IPS DF 4.7 (cell line): ENCODE results near the gene ETV6.

Source experiments
- DNase-seq: peaks from one replicate; pipeline ENCODE4 v3.0.0-alpha.2; 2013; ENCODE audit warnings: low spot score; ENCODE audit errors: extremely low read depth

The ETV6 gene

DNA sequence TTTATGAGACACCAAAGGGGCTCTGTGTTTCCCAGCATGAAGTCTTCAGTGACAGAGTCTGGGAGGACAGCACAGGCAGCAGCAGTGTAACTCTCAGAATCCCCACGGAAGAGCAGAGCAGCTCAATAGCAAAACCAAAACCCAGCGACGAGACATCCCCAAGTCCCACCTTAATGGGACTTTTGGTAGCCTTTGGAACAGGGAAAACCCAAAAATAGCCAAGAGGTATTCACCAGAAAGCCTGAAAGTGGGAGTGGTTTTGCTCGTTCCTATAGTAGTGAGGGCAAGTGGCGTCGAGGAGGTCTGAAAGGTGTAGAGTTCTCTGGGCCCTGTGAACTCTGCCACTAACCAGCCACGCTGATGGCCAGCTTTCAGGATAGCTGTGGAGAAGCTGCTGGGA lies 174.6 kb downstream of the ETV6 start:
- no peak for DNase-seq

DNA sequence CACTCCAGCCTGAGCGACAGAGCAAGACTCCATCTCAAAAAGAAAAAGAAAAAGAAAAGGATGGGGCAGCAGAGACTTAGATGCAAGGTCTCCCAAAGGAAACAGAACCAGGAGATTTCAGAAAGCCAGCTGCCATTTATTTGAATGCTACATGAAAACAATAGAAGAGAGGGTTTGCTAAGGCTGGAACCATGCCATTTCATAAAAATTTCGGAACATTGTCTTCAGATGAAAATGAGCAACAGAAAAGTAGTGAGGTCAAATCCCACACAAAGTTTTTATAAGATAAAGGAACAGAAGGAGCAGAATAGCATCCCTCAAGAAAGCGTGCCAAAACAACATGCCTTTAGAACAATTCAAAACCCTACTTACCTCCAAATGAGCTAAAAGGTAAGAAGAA lies 175.3 kb downstream of the ETV6 start:
- no peak for DNase-seq

DNA sequence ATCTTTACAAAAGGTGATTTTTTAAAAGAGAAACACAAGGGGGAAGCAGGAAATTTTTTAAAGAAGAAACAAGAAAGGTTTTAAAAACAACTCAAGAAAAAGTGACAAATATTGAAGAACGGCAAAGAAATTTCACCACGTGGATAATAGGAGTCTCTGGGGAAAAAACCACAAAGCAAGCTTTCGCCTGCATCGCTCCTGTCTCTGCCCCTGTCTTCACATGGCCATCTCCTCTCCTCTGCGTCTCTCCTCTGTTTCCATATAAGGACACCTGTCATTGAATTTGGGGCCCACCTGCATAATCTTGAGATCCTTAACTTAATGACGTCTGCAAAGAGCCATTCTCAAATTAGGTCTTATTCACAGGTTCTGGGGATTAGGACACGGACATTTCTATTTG lies 175.8 kb downstream of the ETV6 start:
- DNase-seq: no peak

DNA sequence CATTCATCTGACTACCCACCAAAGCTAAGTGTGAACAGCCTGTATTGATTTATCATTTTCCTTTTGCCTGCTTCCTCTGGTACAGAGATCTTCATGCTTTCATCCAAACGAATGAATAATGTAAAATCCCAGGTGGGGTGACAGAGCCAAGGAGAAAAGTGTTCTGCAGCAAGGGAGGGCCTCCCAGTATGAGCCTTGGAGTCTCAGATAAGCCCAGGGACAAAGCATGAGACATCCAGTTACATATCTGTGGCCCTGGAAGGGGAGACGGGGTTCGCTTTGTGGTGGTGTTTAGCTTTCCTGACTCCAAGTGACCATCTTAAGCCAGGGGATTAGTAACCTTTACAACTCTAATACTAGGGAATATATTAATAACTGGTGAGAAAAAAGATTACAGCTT lies 177.1 kb downstream of the ETV6 start:
- DNase-seq: no peak

GRCh38 chr12:11827091-11828061 lies 177.9 kb downstream of the ETV6 start:
- no peak for DNase-seq

- no peak for DNase-seq
These were observed 180.3 kb downstream of the ETV6 start for GRCh38 chr12:11829764-11830194.

DNA sequence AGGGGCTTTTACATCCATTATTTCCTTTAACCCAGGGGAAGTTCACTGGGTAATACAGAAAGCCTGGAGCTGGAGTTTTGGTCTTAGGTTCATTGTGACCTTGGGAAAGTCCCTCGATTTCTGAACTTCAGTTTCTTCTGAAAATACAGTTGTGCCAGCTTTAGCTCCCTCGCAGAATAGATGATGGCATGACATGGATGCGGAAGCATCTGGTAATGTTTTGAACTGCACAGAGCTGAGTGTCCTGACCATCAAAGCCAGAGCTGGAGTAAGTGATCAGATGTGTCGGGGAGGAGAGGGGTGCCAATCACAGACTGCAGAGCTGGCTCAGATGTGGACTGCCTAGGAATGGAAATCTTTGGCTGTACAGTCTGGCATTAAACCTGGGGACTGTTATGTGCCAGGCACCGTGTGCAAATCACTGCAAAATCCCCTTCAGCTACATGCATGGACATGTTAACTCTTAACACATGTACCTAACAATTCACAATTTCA lies 180.9 kb downstream of the ETV6 start:
- no peak for DNase-seq

DNA sequence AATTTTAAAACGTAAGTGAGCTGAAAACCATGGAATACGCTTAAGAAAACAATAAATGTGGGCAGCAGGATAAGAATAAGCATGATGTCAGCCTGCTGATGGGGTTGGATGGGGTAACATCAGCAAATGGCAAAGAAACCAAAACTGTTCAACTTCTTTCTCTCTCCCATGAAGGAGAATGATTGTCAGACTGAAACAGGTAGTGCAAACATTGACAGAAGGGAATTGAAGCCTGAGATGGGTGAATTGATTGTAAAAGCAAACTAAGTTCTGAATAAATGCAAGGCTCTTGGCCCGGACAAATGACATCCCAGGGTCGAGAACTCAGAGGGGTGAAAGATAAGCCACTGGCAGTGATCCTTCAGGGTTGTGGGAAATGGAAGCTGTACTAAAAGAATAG lies 182.6 kb downstream of the ETV6 start:
- no peak for DNase-seq

- DNase-seq: no peak
These were observed 183.9 kb downstream of the ETV6 start for GRCh38 chr12:11833174-11833895.

- DNase-seq: no peak
These were observed 184.8 kb downstream of the ETV6 start for GRCh38 chr12:11834104-11834812.

DNA sequence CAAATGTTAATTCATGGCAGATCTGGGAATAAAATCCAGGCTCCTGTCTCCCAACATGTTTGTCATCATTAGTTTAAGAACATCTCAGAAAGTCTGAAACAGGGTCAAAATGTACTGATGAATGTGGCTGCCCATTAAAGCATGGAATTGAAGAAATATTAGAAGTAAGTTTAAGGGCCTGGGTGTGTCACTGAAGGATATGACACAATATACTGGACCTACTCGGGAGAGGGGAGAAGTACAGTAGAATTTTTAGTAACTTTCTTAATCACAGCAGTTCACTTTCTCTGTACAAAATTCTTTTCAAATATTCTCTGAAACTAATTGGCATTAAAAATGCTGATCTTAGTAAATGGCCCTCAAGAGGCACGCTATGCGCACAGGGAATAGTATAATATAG lies 185.5 kb downstream of the ETV6 start:
- no peak for DNase-seq

DNA sequence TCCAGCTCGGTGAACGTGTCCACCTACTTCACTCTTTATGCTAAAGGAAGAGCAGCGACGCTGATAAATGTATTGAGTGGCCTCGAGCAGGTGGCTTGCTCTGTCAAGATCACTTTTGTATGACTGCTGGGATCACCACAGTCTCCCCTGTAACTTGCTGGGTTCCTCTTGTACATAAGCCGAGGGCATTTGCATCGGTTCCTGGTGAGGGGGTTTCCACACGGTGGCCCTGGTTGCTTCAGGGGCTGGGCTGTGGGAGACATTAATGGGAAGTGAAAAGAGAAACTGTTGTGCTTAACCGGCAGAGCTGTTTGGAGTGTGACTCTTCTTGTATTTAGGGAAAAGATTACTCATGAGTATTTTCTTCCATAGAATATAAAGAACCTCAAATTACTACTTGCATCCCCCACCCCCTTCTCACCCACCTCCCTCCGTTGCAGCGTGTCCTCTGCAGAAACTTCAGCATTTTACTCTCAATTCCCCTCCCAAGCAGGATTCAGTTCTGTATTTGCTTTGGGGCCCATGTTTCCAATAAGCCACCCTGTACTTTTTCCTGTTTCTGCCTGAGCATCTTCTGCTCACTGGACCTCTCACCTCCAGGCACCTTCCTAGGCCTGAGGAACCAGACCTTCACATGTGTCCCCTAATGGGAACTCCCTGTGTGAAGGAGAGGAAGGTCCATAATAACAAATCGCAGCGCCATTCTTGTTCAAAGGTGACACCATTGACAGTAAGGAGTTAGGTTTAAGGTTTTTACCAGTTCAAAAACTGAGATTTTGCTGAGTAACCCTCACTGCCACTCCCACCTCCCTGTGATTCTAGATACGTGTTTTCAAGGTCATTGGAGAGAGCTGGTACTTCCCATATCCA lies 187.0 kb downstream of the ETV6 start:
- no peak for DNase-seq

- DNase-seq: no peak
These were observed 187.9 kb downstream of the ETV6 start for GRCh38 chr12:11837216-11837934.

GRCh38 chr12:11838403-11838802 lies 188.9 kb downstream of the ETV6 start:
- no peak for DNase-seq

GRCh38 chr12:11839091-11839641 lies 189.7 kb downstream of the ETV6 start:
- DNase-seq: no peak

GRCh38 chr12:11840366-11840765 lies 190.9 kb downstream of the ETV6 start:
- DNase-seq: no peak

DNA sequence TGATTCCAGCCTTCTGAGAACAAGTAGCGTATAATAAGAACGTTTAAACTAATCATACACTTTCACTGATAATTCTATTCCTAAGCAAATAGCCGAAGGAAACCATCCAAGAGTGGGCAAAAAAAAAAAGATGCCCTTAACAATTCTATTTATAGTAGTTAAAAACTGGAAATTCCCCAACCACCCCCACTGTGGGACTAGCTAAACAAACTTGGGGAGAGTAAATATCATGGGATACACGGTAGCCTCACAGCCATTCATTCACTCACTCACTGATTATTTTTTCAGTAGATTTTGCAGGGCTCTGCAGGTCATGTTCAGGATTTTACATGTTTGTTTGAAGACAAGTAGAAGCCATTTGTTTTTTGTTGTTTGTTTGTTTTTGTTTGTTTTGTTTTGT lies 197.0 kb downstream of the ETV6 start:
- DNase-seq: no peak

- no peak for DNase-seq
These were observed 198.1 kb downstream of the ETV6 start for GRCh38 chr12:11847539-11847938.

DNA sequence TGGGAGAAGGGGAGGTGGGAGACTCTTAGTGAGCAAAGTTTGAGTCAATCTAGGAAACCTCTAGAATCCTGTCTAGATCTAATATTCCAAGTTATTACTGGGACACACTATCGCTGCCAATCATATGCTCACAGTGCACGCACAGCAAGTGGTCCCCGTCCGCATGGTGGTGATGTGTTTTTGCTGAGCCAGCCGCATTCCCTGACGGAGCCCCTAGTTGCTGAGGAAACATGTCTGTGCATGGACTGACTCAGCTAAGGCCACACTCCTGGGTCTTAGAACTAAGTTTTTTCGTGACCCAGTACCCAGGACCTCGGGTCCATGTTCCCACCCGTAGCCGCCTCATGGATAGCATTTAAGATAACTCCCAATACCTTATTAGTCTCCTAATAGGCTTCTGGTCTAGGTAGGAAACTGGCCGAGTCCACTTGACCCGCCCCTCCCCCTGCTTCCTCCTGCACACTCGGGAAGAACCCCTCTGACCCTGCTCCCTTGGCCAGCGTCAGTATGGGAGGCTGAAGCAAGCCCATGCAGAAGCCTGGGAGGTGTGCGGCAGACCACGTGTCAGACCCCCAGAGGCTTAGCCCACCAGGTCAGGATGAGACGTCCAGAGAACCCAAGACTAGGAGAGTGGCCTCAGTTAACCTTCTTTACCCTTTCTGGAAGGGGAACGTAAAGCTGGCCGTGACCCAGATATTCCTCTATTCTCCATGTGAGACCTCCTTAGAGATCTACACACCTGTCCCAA lies 200.5 kb downstream of the ETV6 start:
- no peak for DNase-seq
